Kidney glomerular epithelial cell (primary cell): Measurements from ENCODE around the gene ZNF276.
"Not testable (repeated sequence)": the region's sequence is repeated elsewhere in the genome, so short reads cannot be mapped to it uniquely, and the experiment has no call there.

Source experiments
- DNase-seq: peaks from one replicate; lab custom pipeline; 2025; lab: John Stamatoyannopoulos, UW

ZNF276 gene

DNA sequence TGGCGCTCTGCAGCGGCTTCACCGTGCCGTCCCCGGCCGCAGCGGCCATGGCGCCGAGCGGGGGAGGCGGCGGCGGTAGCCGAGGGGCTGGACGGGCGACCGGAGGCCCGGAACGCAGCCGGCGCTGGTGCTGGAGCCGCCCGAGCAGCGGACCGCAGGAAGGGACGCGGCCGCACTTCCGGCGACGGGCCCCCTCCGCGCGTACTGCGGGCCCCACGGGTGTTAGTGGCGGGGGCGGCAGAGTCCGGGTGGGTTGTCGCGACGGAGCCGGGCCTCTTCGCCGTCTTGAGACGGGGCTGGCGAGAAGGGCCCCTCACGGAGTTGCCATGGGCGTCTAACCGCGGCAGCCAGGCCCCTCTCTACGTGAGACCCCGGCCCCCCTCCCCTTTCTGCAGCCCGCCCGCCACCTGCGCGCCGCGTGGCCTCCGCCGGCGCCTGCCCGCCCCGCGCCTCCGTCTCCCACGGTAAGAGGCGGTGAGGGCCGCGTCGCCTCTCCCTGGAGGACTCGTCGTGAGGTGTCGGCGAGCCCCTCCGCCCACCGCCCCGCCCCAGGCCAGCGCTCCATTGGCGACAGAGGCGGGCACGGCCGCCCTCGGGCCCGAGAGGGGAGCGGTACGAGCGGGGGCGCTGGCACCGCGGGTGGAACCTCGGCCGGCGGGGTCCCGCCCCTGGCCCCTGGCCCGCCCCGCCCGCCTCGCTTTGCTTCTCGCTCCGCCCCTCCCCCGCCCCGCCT lies at the start of gene ZNF276, which contains the start of gene VPS9D1:
Gene ZNF276, plus strand, starts transcription at position 725 of the 733 bp plus-strand sequence. CDS start 104 bp downstream, outside the sequence.
Gene VPS9D1, minus strand, starts transcription at position 86 of the 733 bp plus-strand sequence. Its CDS starts 37 bp downstream, at position 49.
- DNase-seq, result peak; percentile 69

- not testable (repeated sequence) for DNase-seq
Measured at GRCh38 chr16:89671565-89671964, 49.8 kb upstream of the ZNF276 start.

DNA sequence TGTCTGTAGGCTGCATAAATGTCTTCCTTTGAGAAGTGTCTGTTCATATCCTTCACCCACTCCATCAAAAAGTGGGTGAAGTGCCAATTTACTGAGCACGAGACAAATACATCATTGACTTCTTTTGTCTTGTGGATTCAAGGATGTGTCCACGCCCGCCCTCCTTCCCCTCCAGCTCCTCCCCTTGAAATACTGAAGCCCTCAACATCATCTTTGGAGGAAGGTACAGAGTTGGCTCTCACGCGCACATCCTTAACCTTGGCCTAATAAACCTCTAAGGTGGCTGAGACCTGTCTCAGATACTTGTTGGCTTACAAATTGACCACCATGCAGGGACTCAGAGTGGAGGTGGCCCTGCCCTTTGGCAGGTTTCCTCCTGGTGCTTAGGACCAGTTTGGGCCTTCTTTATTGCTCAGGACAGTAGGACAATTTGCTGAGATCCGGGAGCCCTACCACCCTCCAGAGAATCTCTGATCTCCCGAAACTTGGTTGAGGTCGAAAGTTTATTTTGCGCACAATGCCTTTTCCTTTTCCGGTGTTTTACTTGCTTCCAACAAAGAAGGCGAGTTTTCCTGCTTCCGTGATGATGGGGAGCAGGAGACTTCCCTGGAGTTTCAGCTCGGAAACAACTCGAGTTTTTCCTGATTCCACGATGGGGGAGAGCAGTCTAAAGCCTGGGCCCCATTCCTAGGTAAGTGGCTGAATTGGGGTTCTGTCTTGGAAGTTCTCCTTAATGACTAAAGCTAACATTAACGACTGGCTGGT lies 49.0 kb upstream of the ZNF276 start:
- no peak for DNase-seq

- DNase-seq, result no peak
Measured at GRCh38 chr16:89678258-89678657, 43.1 kb upstream of the ZNF276 start.

GRCh38 chr16:89685916-89686315 lies 35.4 kb upstream of the ZNF276 start:
- no peak for DNase-seq

GRCh38 chr16:89686520-89687091 lies 34.7 kb upstream of the ZNF276 start, which contains the start of gene CDK10:
TSS of gene CDK10 (plus strand) at chr16:89686689. CDS start at chr16:89686711, 22 bp downstream.
- DNase-seq, result peak; percentile 49

- peak; percentile 82 for DNase-seq
Measured at GRCh38 chr16:89687092-89687940, 34.0 kb upstream of the ZNF276 start.

GRCh38 chr16:89688395-89688794 lies 32.9 kb upstream of the ZNF276 start:
- no peak for DNase-seq

DNA sequence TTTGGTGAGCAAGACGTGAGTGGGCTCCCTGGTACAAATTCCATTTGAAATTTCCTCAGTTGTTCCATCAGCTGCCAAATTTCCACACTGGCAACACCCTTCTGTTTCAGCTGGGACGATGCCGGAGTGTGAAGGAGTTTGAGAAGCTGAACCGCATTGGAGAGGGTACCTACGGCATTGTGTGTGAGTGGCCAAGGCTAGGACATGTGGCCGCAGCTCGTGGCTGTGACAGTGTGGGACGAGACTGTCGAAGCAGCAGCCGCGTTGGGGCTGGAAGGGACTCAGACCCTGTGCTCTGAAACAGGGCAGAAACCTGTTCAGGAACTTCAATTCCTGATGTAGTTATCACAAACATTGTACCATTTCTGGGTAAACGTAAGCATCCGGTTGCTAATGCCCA lies 32.2 kb upstream of the ZNF276 start:
- no peak for DNase-seq

DNA sequence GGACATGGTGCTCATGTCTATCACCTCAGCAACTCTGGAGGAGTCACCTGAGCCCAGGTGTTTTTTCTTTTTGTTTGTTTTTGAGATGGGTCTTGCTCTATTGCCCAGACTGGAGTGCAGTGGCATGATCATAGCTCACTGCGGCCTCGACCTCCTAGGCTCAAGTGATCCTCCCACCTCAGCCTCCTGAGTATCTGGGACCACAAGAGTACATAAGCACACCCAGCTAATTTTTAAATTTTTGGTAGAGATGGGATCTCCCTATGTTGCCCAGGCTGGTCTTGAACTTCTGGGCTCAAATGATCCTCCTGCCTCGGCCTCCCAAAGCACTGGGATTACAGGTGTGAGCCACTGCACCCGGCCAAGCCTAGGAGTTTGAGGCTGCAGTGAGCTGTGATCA lies 31.7 kb upstream of the ZNF276 start:
- DNase-seq, result not testable (repeated sequence)

GRCh38 chr16:89690392-89690901 lies 30.9 kb upstream of the ZNF276 start:
- DNase-seq, result no peak

GRCh38 chr16:89691231-89691985 lies 29.9 kb upstream of the ZNF276 start:
- no peak for DNase-seq

GRCh38 chr16:89691986-89692569 lies 29.3 kb upstream of the ZNF276 start:
- DNase-seq, result no peak

- DNase-seq, result no peak
Measured at GRCh38 chr16:89693289-89693731, 28.0 kb upstream of the ZNF276 start.

- no peak for DNase-seq
Measured at GRCh38 chr16:89693931-89694783, 27.2 kb upstream of the ZNF276 start.

- DNase-seq, result not testable (repeated sequence)
Measured at GRCh38 chr16:89694784-89695085, 26.6 kb upstream of the ZNF276 start.

GRCh38 chr16:89695086-89695874 lies 26.1 kb upstream of the ZNF276 start:
- no peak for DNase-seq

DNA sequence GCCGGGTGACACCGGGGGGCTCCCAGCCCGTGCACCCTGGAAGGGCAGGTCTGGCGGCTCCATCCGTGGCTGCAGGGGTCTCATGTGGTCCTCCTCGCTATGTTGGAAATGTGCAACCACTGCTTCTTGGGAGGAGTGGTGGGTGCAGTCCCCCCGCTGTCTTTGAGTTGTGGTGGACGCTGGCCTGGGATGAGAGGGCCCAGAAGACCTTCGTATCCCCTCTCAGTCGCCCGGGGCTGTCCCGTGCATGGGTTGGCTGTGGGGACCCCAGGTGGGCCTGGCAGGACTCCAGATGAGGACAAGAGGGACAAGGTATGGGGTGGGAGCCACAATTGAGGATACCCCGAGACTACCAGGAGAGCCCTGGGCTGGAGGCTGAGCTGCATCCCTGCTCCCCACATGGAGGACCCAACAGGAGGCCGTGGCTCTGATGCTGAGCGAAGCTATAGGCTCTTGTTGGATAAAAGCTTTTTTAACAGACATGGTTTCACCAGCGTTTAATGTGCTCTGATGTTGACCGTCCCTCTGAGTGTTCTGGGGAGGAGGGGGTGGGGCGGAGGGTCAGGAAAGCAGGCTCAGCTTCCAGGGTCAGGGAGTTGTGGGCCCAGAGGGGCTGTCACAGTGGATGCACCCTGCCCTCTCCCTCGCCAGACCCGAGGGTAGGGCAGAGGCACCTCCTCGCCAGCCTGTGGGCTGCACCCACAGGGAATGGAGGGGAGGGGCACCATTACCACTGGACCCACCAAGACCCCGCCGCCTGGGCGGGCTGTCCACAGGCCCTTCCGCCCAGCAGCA lies 25.3 kb upstream of the ZNF276 start:
- DNase-seq, result no peak
